Sigmoid colon (tissue), 7 donors: ENCODE data around the gene FMNL2. TPM values are rescaled to one million over a fixed set of nuclear protein-coding genes. Genes with fewer than 3 reads are reported as not detected.

ENCODE experiments used
- DNase-seq: peaks from one replicate; pipeline ENCODE4 v3.0.0-alpha.2; 2019
- H3K27ac ChIP-seq, 4 donors: fragments of 200-600 bp; sonication (generic); one replicate each; pipeline ENCODE4 v1.5.1; 2016 to 2019; ENCODE audit warnings: mild to moderate bottlenecking in 1 of 4
- H3K27me3 ChIP-seq, 3 donors: fragments of 200-600 bp; sonication (generic); one replicate each; pipeline ENCODE4 v1.5.1; 2019; ENCODE audit warnings: mild to moderate bottlenecking in 1 of 3
- H3K36me3 ChIP-seq, 4 donors: fragments of 200-600 bp; sonication (generic); one replicate each; pipeline ENCODE4 v1.5.1; 2016 to 2019
- H3K4me1 ChIP-seq, 4 donors: fragments of 200-600 bp; sonication (generic); one replicate each; pipeline ENCODE4 v1.5.1; 2017 to 2019
- H3K4me3 ChIP-seq, 4 donors: fragments of 200-600 bp; sonication (generic); one replicate each; pipeline ENCODE4 v1.5.1; 2017 to 2019; ENCODE audit warnings: mild to moderate bottlenecking in 2 of 4, moderate library complexity in 1 of 4
- H3K9me3 ChIP-seq, 4 donors: fragments of 200-600 bp in 3 of 4; sonication (generic) in 3 of 4; one replicate each; pipeline versions ENCODE4 v1.5.1 to v1.6.1; 2013 to 2019
- CTCF ChIP-seq, 4 experiments: fragments of 450-650 bp in 3 of 4; fragments of 200-600 bp in 1 of 4; IDR thresholded peaks; one replicate each; pipeline ENCODE4 v1.5.1; 2016 to 2019; ENCODE audit warnings: antibody characterized with exemption in 4 of 4, mild to moderate bottlenecking in 3 of 4, moderate library complexity in 2 of 4
- EP300 ChIP-seq, 4 donors: sonication (generic); formaldehyde crosslinking; IDR thresholded peaks; one replicate each; pipeline ENCODE4 v1.6.1; 2017; ENCODE audit warnings: antibody characterized with exemption in 4 of 4
- POLR2A ChIP-seq, 2 donors: fragments of 450-650 bp; IDR thresholded peaks; one replicate each; pipeline ENCODE4 v1.6.1; 2016; ENCODE audit warnings: antibody characterized with exemption in 2 of 2, mild to moderate bottlenecking in 2 of 2, moderate library complexity in 2 of 2
- POLR2AphosphoS5 ChIP-seq, 4 donors: sonication (generic); formaldehyde crosslinking; IDR thresholded peaks; one replicate each; pipeline ENCODE4 v1.6.1; 2017; ENCODE audit warnings: antibody characterized with exemption in 4 of 4
- WGBS, 2 donors: extraction: QIAGEN DNeasy Blood & Tissue Kit; methylation state at CpG; one replicate each; pipeline ENCODE4 v1.1.7; 2013; 5-methylcytosine and 5-hydroxymethylcytosine counted together
- intact Hi-C: fragments of 100-400 bp; cut with DNase I; formaldehyde crosslinking; loops from one replicate; pipeline ENCODE4 v1.15.1; 2023
- polyA plus RNA-seq, 3 donors: library from polyadenylated mRNA; stranded (reverse); fragments of 200-250 nt; gene quantifications; one replicate each; pipeline ENCODE4 v1.2.3, GENCODE V29; 2013
- total RNA-seq, 4 donors: library from RNA; depleted of rRNA; stranded (reverse); fragments of >200 nt; gene quantifications; one replicate each; pipeline ENCODE4 v1.1.0, GENCODE V29; 2016
- donor health status: healthy with polysubstance abuse.
- donor health status: Bipolar disorder and iron deficiency.
- donor health status: healthy.

The FMNL2 gene
- total and polyA plus RNA-seq, 7 donors, result 9.4 to 30.5 (median 17.8) TPM

- intact Hi-C loops, result no loop called here
- TF ChIP-seq EP300 (IDR thresholded peaks at IDR 0.05), result no peak
- no peak for TF ChIP-seq POLR2AphosphoS5 (IDR thresholded peaks at IDR 0.05)
- TF ChIP-seq POLR2A (IDR thresholded peaks at IDR 0.05), result no peak
- TF ChIP-seq CTCF (IDR thresholded peaks at IDR 0.05), result no peak
Observed at GRCh38 chr2:152479282-152479681, 144.3 kb downstream of the FMNL2 start.

GRCh38 chr2:152480821-152481399, 145.9 kb downstream of the FMNL2 start:
- no peak overlapping the region for H3K4me3 ChIP-seq
- intact Hi-C loops, result no loop called here
- no peaks in the 10 kb centered on the region for H3K27me3 ChIP-seq
- peaks cover 0 to 25% (median 17%) of the 10 kb centered on the region in 4 donors for H3K4me1 ChIP-seq
- TF ChIP-seq POLR2AphosphoS5 (IDR thresholded peaks at IDR 0.05), result no peak
- TF ChIP-seq EP300 (IDR thresholded peaks at IDR 0.05), result no peak
- TF ChIP-seq CTCF (IDR thresholded peaks at IDR 0.05), result no peak
- TF ChIP-seq POLR2A (IDR thresholded peaks at IDR 0.05), result no peak
- no peaks in the 10 kb centered on the region for H3K9me3 ChIP-seq
- H3K36me3 ChIP-seq, result no peaks in the 10 kb centered on the region
- DNase-seq, result no peak
- H3K27ac ChIP-seq, result no peak overlapping the region
- 22 to 68% methylated on average over 4 of the region's 4 CpGs for WGBS, 2 donors

More at GRCh38 chr2:152479282-152479681, 144.3 kb downstream of the FMNL2 start:
- peaks cover 0 to 30% (median 22%) of the 10 kb centered on the region in 4 donors for H3K4me1 ChIP-seq
- 92 to 96% methylated on average over 3 of the region's 3 CpGs for WGBS, 2 donors
- no peaks in the 10 kb centered on the region for H3K27me3 ChIP-seq
- H3K36me3 ChIP-seq, result no peaks in the 10 kb centered on the region
- no peak overlapping the region for H3K4me3 ChIP-seq
- DNase-seq, result no peak
- H3K27ac ChIP-seq, result no peak overlapping the region
- H3K9me3 ChIP-seq, result no peaks in the 10 kb centered on the region

GRCh38 chr2:152481881-152482583, 147.1 kb downstream of the FMNL2 start:
- H3K4me1 ChIP-seq, result peaks cover 0 to 27% (median 19%) of the 10 kb centered on the region in 4 donors
- H3K27ac ChIP-seq, result no peak overlapping the region
- H3K4me3 ChIP-seq, result no peak overlapping the region
- H3K9me3 ChIP-seq, result no peaks in the 10 kb centered on the region
- intact Hi-C loops, result no loop called here
- H3K27me3 ChIP-seq, result no peaks in the 10 kb centered on the region
- 61 to 78% methylated on average over 5 of the region's 5 CpGs for WGBS, 2 donors
- no peaks in the 10 kb centered on the region for H3K36me3 ChIP-seq
- DNase-seq, result no peak
- no peak for TF ChIP-seq POLR2AphosphoS5 (IDR thresholded peaks at IDR 0.05)
- no peak for TF ChIP-seq EP300 (IDR thresholded peaks at IDR 0.05)
- TF ChIP-seq POLR2A (IDR thresholded peaks at IDR 0.05), result no peak
- no peak for TF ChIP-seq CTCF (IDR thresholded peaks at IDR 0.05)

GRCh38 chr2:152483276-152484063, 148.5 kb downstream of the FMNL2 start:
- Histone ChIP-seq H3K4me3 (no peak overlapping the region), H3K27ac (no peak overlapping the region), H3K36me3 (no peaks in the 10 kb centered on the region), H3K4me1 (peaks cover 0 to 31% (median 19%) of the 10 kb centered on the region in 4 donors), H3K27me3 (no peaks in the 10 kb centered on the region), H3K9me3 (no peaks in the 10 kb centered on the region)
- intact Hi-C loops, result no loop called here
- TF ChIP-seq CTCF (IDR thresholded peaks at IDR 0.05), result no peak
- TF ChIP-seq POLR2AphosphoS5 (IDR thresholded peaks at IDR 0.05), result no peak
- TF ChIP-seq EP300 (IDR thresholded peaks at IDR 0.05), result no peak
- no peak for TF ChIP-seq POLR2A (IDR thresholded peaks at IDR 0.05)
- no peak for DNase-seq
- 81 to 92% methylated on average over 4 of the region's 4 CpGs for WGBS, 2 donors
